Epithelial cell of esophagus (primary cell): ENCODE results near the gene OBP2A.

Source experiments
- DNase-seq: peaks from one replicate; pipeline ENCODE4 v3.0.0; 2010; ENCODE audit warnings: low read depth
- H3K4me3 ChIP-seq: 2 replicates; pipeline ENCODE4 v1.5.1; 2011; ENCODE audit warnings: mild to moderate bottlenecking, low read length, control low read depth
- TF ChIP-seq, protein P1 (sequence below): IDR thresholded peaks from 2 replicates; pipeline ENCODE4 v1.5.1; 2011; ENCODE audit warnings: low read depth, mild to moderate bottlenecking, low read length, control low read depth, inconsistent platforms; ENCODE audit not compliant: insufficient read depth; ENCODE audit errors: missing control alignments

Gene OBP2A

DNA sequence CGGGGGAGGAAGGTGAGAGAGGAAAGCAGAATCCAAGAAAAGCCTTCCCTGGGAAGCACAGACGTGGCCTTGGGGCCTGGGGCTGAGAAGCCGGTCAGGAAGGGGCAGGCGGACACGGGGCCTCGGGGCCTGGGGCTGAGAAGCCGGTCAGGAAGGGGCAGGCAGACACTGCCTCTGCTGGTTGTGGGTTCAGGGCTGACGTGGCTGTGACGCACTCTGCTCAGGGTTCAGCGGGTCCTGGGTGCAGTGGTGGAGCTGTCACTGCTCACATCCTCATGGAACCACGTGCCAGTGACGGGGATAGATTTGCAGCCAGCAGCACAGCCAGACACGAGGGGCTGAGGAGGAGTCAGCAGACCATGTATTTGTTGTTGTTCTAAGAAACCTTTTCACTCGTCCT lies 28.4 kb downstream of the OBP2A start:
- TF ChIP-seq, protein P1, sequence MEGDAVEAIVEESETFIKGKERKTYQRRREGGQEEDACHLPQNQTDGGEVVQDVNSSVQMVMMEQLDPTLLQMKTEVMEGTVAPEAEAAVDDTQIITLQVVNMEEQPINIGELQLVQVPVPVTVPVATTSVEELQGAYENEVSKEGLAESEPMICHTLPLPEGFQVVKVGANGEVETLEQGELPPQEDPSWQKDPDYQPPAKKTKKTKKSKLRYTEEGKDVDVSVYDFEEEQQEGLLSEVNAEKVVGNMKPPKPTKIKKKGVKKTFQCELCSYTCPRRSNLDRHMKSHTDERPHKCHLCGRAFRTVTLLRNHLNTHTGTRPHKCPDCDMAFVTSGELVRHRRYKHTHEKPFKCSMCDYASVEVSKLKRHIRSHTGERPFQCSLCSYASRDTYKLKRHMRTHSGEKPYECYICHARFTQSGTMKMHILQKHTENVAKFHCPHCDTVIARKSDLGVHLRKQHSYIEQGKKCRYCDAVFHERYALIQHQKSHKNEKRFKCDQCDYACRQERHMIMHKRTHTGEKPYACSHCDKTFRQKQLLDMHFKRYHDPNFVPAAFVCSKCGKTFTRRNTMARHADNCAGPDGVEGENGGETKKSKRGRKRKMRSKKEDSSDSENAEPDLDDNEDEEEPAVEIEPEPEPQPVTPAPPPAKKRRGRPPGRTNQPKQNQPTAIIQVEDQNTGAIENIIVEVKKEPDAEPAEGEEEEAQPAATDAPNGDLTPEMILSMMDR, result no peak
- DNase-seq, result no peak
- H3K4me3 ChIP-seq, result no peak overlapping the region

DNA sequence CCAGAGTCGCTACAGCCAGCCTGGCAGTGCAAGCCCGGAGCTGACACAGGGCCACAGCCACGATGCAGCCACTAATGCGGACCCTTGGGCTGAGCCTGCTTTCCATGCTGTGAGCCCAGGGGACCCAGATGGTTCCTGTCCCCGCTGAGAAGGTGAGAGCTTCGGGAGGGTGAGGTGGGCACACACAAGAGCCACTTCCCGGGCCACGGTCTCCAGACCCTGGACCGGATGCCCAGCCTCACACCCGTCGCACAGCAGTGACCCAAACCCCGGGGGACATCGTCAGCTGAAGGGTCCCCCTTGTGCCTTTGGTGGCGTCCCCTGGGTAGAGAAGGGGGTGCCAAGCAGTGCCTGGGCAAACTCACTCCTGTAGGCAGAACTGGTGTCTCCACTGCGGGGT lies 29.0 kb downstream of the OBP2A start:
- TF ChIP-seq, protein P1, result no peak
- H3K4me3 ChIP-seq, result no peak overlapping the region
- no peak for DNase-seq

DNA sequence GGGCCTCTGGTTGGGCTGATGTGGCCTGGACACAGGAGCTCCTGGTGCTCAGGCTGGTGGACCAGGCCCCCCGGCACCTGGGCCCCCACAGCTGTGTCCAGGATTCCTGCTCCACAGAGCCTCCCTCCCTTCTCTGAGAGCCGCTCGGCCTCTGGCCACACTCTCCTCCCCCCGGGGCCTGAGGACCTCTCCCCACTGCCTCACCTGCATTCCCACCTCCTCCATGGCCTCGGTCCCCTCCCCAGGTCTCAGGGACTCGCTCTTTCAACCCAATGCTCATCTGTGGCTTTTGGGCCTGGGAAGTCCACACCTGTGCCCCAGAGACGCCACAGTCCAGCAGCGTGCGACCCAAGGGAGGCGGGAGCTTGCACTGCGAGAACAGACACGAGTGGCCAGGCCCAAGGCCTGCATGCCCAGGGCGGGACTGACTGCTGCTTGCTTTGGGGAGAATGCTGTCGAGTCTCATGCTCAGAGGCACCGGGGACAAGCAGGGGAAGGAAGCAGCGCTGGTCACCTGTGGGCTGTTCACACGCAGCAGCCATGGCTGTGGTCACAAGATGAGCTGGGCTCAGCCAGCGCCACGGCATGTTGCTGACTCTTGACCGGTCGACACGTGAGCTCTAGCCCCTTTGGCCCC lies 30.2 kb downstream of the OBP2A start:
- DNase-seq, result no peak
- TF ChIP-seq, protein P1, result no peak
- no peak overlapping the region for H3K4me3 ChIP-seq

DNA sequence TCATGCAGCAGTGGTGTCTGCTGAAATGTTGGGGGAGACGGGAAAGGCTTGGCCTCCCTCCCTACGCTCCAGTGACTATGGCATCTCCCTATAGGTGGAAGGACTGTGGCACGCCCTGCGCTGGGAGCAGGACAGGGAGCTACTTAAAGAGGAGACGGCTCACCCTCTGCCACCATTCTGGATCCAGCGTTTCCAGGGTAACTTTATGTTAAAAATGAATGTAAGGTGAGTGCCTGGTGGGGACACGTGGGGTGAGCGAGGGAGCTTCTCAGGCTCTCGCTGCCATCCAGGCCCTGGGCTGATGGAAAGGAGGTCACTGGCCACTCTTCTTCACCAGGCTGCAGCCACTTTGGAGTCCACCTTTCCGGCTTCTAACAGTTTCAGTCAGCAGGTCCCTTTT lies 31.3 kb downstream of the OBP2A start:
- no peak overlapping the region for H3K4me3 ChIP-seq
- no peak for DNase-seq
- TF ChIP-seq, protein P1, result no peak

DNA sequence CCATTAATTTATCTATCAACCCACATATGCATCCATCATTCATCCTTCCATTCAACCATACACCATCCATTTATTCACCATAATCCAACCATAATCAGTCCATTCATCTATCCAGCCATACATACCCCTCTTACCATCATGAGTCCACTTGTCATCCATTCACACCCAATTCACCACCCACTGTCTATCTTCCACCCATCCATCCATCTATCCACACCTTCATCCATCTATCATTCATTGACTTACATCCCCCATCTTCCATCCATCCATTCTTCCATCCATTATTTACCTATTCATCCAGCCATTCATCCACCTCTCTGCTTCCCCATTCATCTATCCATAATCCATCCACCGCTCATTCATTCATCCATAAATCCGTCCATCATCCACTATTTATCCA lies 33.4 kb downstream of the OBP2A start:
- TF ChIP-seq, protein P1, result no peak
- DNase-seq, result no peak
- no peak overlapping the region for H3K4me3 ChIP-seq

DNA sequence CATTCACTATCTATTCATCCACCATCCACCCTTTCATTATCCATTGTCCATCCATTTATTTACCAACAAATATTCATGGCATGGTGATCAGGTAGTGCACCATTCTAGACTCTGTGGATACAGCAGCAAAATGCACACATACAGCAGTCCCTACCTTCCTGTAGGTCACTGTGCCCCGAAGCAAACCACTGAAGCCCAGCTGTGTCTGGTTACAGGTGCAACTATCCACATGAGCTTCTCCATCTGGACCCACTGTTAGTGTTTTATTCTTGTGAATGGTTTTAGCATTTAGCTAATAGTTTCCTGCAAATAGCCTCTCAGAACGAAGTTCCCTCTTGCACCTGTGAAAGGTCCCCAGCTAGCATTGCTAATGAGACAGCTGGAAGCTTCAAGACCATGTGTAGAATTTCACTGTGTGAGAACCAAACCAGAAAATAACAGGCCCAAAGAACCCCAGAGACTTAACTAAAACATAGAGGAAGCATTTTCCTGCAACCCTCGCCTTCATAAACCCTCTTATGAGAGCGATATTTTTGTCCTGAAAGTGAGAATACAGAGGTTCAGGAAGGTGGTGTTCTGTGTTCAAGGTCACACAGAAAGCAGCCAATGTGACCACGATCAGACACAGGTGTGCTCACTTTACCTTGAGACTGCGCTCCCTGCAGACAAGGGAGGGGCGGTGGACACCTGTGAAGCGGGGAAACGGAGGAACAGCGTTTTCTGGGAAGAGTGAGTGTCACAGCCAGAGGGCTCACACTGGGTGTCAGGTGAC lies 34.1 kb downstream of the OBP2A start:
- DNase-seq, result no peak
- TF ChIP-seq, protein P1, result no peak

DNA sequence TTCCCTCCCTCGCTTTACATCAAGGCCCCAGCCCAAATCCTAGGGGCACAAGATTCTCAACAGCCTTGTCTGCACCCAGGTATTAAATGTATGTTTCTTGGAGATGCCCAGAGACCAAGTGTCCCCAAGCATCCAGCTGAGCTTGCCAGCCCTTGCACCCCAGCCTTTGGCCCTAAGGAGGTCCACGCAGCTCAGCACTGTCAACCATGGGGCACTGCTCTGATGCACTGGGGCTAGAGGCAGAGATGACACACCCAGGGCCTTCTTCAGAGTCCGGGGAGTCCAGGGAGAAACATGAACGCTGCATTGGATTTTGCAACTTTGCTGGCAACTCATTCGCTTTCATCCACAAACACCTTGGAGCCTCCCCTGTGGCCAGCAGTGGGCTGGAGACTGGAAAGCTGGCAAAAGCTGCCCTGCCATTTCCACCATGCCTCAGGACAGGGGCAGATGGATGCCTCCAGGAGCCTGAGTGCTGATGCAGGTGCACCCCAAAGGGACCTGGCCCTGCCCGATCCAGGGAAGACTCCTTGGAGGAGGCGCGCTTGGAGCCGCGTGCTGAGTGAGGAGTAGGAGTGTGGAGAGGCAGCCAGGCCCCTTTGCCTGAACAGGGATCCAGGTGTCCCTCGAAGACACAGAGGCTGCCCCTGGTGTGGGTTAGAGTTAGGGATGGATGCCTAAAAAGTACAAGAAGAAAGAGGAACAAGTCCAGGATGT lies 34.9 kb downstream of the OBP2A start:
- DNase-seq, result no peak
- TF ChIP-seq, protein P1, result no peak
- H3K4me3 ChIP-seq, result no peak overlapping the region

More for the DNA sequence above, 34.1 kb downstream of the OBP2A start:
- H3K4me3 ChIP-seq, result no peak overlapping the region
